Thoracic aorta (tissue), 2 donors: ENCODE measurements around the gene CTSH. TPM values are rescaled to one million over a fixed set of nuclear protein-coding genes. Genes with fewer than 3 reads are reported as not detected.
A peak's percentile ranks its signal among the peaks of the same experiment; 100 is the strongest.

Experiments
- ATAC-seq: fragments of 150-250 bp; one replicate; pipeline ENCODE4 v1.8.0; 2017; ENCODE audit warnings: low read depth; ENCODE audit not compliant: insufficient number of reproducible peaks, low FRiP score
- DNase-seq: peaks from one replicate; pipeline ENCODE4 v3.0.0-alpha.2; 2020; ENCODE audit warnings: low spot score
- H3K27ac ChIP-seq, 2 donors: fragments of 200-600 bp; sonication (generic); 1 replicate in 1 of 2; 2 replicates in 1 of 2; pipeline ENCODE4 v1.5.1; 2016; ENCODE audit warnings: mild to moderate bottlenecking in 2 of 2, moderate library complexity in 2 of 2
- H3K27me3 ChIP-seq: fragments of 200-600 bp; sonication (generic); replicated peaks from 2 replicates; pipeline ENCODE4 v1.6.0; 2016; ENCODE audit warnings: mild to moderate bottlenecking; ENCODE audit not compliant: insufficient read depth
- H3K36me3 ChIP-seq: fragments of 200-600 bp; sonication (generic); one replicate; pipeline ENCODE4 v1.5.1; 2016
- H3K4me1 ChIP-seq, 2 donors: fragments of 200-600 bp; sonication (generic); 1 replicate in 1 of 2; 2 replicates in 1 of 2; pipeline versions ENCODE4 v1.5.1 to v1.6.0; 2016; ENCODE audit warnings: low read depth in 2 of 2, mild to moderate bottlenecking in 1 of 2; ENCODE audit not compliant: control insufficient read depth in 1 of 2
- H3K4me3 ChIP-seq: fragments of 200-600 bp; sonication (generic); 2 replicates; pipeline ENCODE4 v1.5.1; 2016; ENCODE audit warnings: mild to moderate bottlenecking
- H3K9me3 ChIP-seq: fragments of 200-600 bp; sonication (generic); 2 replicates; pipeline ENCODE4 v1.5.1; 2016
- CTCF ChIP-seq: fragments of 200-600 bp; sonication (generic); IDR thresholded peaks from one replicate; pipeline ENCODE4 v1.5.1; 2019; ENCODE audit warnings: antibody characterized with exemption
- total RNA-seq, 2 donors: library from RNA; depleted of rRNA; stranded (reverse); fragments of >200 nt; gene quantifications; one replicate each; pipeline versions ENCODE4 v1.1.0 to v1.2.3, GENCODE V29; 2016

Gene CTSH
- total RNA-seq, 2 donors from 2014 or later: 136 to 149 TPM

GRCh38 chr15:78981532-78982313 lies 36.9 kb upstream of the CTSH start:
- H3K27me3 ChIP-seq: no peaks in the 10 kb centered on the region
- H3K27ac ChIP-seq: no peak overlapping the region
- H3K4me1 ChIP-seq: peaks cover 0 to 5% of the 10 kb centered on the region in 2 donors
- no peak overlapping the region for H3K4me3 ChIP-seq
- no peaks in the 10 kb centered on the region for H3K36me3 ChIP-seq
- ATAC-seq: no peak
- H3K9me3 ChIP-seq: no peaks in the 10 kb centered on the region
- DNase-seq: no peak
- no peak for TF ChIP-seq CTCF

- Histone ChIP-seq H3K36me3 (no peaks in the 10 kb centered on the region), H3K4me3 (no peak overlapping the region), H3K4me1 (peaks cover 0 to 5% of the 10 kb centered on the region in 2 donors), H3K27ac (no peak overlapping the region), H3K27me3 (no peaks in the 10 kb centered on the region), H3K9me3 (no peaks in the 10 kb centered on the region)
- peak; percentile 69 for TF ChIP-seq CTCF
- DNase-seq (no peak), ATAC-seq (peak; percentile 51)
Measured at GRCh38 chr15:78979456-78980320, 34.8 kb upstream of the CTSH start.

GRCh38 chr15:78978601-78979179 lies 33.8 kb upstream of the CTSH start:
- H3K36me3 ChIP-seq: no peaks in the 10 kb centered on the region
- no peak for TF ChIP-seq CTCF
- DNase-seq: no peak
- H3K27ac ChIP-seq: no peak overlapping the region
- H3K4me3 ChIP-seq: no peak overlapping the region
- H3K27me3 ChIP-seq: no peaks in the 10 kb centered on the region
- H3K4me1 ChIP-seq: peaks cover 0 to 5% of the 10 kb centered on the region in 2 donors
- H3K9me3 ChIP-seq: no peaks in the 10 kb centered on the region
- ATAC-seq: no peak

GRCh38 chr15:78977591-78978347 lies 32.9 kb upstream of the CTSH start:
- ATAC-seq: no peak

More at GRCh38 chr15:78977591-78978347, 32.9 kb upstream of the CTSH start:
- no peaks in the 10 kb centered on the region for H3K27me3 ChIP-seq
- H3K4me1 ChIP-seq: peaks cover 0 to 5% of the 10 kb centered on the region in 2 donors
- H3K36me3 ChIP-seq: no peaks in the 10 kb centered on the region
- DNase-seq: no peak
- TF ChIP-seq CTCF: no peak
- H3K9me3 ChIP-seq: no peaks in the 10 kb centered on the region
- no peak overlapping the region for H3K4me3 ChIP-seq
- H3K27ac ChIP-seq: no peak overlapping the region
